MM.1S (cell line): ENCODE measurements around the gene ARHGAP26.

Experiments used
- CTCF ChIP-seq: fragments of 300-600 bp; sonication (generic); IDR thresholded peaks from 2 replicates; pipeline ENCODE4 v1.5.1; 2016; ENCODE audit warnings: antibody characterized with exemption, low read length, mixed read lengths
- EZH2 ChIP-seq: fragments of 300-600 bp; sonication (generic); optimal IDR thresholded peaks from 2 replicates; pipeline ENCODE3; 2017; ENCODE audit warnings: low read depth, mild to moderate bottlenecking, antibody characterized with exemption, low read length, mixed read lengths

GRCh38 chr5:143249851-143250250 is 479.7 kb downstream of the ARHGAP26 start:
- no peak for TF ChIP-seq CTCF
- TF ChIP-seq EZH2 = no peak
